SKM-1 (cell line): ENCODE results near the gene SOWAHD.
"Not testable (repeated sequence)": the region's sequence is repeated elsewhere in the genome, so short reads cannot be mapped to it uniquely, and the experiment has no call there.

Source experiments
- DNase-seq: peaks from one replicate; lab custom pipeline; 2025; ENCODE audit not compliant: unreplicated experiment; lab: John Stamatoyannopoulos, UW

SOWAHD gene, protein sequence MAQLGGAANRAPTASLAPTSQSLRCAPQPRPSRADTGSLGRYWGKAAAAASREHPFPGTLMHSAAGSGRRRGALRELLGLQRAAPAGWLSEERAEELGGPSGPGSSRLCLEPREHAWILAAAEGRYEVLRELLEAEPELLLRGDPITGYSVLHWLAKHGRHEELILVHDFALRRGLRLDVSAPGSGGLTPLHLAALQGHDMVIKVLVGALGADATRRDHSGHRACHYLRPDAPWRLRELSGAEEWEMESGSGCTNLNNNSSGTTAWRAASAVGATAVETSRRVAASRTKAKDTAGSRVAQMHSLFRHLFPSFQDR

DNA sequence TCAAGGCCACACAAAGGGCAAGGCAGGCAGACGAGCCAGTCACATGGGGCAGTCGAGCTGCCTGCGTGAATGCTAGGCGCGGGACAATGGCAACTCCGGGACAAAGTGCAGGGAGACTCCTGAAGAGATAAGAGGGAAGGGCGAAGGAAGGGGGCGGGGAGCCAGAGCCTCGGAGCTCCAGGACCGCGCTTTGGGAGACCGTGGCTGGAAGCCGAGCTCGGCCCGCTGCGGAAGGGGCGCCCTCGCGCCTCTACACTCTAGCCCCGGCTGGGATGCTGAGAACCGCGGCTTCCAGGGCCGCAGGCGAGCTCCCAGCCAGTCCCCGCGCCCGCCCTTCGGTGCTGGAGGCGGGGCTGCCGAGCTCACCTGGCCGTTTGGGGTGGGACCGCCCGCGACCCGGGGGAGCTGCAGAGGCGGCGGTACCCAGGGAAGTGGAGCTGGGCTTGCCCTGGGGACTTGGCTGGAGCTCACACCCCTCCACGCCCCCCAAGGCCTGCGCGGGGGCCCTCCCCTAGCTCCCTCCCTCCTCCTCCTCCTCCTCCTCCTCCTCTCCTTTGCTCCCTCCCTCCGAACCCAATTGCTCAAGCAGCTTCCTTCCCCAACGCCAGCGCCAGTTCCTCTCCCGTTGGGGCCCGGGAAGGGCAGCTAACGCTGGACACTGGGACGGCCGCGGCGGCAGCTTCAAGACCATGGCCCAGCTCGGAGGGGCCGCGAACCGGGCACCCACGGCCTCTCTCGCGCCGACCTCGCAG lies at the start of gene SOWAHD:
Gene SOWAHD, plus strand, starts transcription at position 610 of the 752 bp plus-strand sequence. Its CDS starts 80 bp downstream, at position 690.
- peak; percentile 21 for DNase-seq

DNA sequence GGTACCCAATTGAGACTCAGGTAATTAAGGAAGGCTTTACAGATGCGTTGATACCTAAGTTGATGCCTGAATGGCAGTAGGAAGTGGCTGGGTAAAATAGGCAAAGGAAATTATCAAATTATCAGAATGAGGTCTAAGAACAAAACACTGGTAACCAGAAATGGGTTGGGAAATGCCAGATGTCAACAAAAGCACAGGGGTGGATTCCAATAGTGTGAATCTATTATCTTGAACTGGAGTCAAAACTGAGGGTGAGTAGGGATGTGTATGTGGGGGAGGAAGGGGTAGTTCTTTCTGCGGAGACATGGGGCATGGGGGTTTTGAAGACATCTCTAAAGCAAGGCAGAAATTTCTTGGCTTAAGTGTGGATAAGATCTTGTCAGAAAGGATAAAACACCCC lies 49.5 kb upstream of the SOWAHD start:
- DNase-seq: no peak

DNA sequence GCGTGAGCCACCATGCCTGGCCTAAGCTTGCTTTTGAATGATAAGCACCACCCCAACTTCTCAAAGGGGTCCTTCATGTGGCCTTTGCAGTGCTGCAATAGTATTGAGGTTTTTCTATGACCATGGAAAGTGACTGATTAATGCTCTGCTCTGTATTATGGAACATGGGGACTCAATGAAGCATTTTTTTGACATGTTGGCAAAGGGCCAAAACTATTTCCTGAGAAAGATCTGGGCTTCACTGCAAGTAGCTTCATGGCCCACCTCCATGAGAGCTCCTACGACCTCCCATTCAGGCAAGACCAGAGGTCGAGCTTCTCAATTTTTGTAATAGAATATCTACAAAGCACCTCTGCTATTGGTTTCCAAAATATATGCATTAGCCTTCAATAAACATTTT lies 48.8 kb upstream of the SOWAHD start:
- DNase-seq: no peak

DNA sequence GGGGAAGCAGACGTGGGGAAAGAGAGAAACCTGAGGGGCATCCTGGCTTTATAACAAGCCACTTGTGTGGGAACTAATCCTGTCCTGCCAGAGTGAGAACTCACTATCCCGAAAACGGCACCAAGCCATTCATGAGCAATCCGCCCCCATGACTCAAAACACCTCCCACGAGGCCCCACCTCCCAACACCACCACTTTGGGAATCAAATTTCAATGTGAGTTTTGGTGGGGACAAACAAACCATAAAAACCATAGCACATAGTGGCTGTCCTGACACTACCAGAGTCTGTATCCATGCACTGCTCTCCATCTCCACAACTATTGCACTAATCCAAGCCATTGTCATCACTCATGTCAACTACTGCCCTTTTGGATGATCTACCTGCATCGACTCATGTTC lies 36.9 kb upstream of the SOWAHD start:
- no peak for DNase-seq

DNA sequence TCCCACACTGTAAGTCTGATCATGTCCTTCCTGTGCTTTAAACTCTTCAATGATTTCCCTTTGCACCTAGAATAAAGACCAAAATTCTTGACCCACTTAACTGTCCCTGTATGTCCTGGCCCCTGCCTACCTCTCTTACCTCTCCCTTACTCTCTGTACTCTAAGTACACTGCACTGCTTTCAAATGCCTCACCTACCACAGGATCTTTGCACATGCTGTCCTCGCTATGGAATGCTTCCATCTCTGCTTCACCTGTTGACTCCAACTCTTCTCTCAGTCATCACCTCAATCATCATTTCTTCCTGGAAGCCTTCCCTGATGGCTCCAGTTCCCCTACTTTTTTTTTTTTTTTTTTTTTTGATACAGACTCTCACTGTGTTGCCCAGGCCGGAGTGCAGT lies 36.5 kb upstream of the SOWAHD start:
- no peak for DNase-seq

DNA sequence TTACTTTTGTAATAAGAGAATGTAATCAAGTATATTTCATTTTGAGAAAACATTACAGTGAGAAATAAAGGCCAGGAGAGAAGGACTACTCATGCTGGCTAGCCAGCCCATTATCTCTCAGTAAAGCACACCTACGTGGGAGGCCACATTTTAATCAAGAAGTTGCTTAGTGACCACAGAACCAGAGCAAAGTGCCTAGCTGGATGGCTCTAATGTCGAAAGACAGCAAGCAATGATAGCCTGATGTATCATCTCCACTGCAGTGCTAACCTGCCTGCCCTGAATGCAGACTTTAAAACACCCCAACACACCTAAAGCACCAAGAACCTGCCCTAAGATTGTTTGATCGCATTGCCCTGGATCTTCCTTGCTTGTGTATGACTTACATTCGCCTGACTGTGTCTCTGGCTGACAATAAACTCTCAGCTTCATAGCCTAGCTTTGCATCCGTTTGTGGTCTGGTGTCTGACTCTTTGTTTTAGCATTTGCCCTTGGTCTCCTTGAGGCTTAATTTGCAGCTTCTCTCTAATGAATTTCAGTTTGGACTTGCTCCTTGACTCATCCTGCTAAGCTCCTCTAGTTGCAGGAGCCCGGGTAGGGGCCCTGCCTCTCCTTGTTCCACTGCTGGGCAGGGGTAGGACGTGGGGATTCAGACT lies 31.4 kb upstream of the SOWAHD start:
- DNase-seq: no peak

DNA sequence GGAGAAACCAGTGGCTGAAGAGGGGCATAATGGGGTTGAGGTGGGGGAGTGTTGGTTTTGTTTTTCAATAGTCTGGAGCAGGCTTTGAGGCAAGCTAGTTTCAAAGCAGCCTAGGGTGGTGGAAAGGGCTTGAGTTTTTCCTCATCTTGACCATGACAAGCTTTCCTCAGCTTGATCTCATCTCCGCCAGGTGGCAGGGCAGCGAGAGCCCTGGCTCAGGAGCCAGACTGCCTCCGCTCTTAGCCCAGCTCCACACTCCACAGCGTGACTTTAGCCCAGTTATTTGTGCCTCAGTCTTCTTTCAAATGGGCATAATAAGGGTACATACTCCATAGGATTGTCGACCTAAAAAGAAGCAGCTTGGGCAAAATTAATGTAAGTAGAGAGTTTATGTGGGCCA lies 29.9 kb upstream of the SOWAHD start:
- DNase-seq: no peak

DNA sequence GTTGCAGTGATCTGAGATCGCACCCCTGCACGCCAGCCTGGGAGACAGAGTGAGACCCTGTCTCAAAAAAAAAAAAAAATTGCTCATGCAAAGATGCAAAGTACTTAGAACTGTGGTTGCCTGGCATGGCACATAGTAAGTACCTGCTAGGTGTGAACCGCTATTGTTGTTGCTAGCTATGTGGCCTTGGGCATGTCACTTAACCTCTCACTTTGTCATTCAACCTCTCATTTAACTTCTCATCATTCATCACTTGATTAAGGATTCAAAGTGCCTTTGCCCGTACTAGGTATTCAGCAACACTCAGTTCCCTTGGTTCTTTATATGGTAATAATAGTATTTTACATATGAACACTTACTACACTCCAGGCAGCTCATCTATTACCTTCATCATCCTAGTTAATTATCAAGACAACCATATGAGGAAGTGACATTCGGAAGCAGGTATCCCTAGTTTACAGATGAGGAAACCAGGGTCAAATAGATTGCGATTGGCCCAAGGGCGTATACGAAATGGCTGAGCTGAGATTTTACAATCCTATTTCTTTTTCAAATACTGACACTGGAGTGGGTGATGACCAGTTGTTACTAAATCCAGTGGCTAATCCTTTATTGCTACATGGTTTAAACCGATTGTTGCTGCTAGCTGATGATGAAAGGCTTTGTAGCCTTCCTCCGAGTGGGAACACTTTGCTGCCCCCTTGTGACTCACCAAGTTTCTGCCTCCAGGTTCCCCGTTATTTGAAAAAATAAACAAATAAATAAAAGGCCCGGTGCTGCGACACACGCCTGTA lies 28.8 kb upstream of the SOWAHD start:
- DNase-seq: peak; percentile 11

DNA sequence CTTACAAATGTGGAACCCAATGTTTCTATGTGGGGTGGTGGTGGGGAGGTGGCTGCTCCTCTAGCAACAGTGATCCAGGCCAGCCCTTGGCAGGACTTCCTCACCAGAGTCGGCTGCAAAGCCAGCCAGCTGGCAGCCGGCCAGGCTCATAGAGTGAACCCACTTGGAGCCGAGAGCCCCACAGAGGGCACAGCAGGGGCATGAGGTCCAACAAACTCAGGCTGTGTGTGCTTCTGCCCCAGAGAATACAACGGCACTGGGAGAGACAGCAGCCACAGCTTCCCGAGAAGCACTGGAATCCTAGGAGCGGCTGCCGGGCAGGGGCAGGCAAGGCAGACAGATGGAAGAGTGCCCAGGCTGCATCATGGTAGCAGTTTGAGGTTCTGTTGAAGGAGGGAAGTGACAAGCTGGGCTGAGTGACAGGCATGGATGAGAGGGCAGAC lies 23.5 kb upstream of the SOWAHD start:
- DNase-seq: no peak

DNA sequence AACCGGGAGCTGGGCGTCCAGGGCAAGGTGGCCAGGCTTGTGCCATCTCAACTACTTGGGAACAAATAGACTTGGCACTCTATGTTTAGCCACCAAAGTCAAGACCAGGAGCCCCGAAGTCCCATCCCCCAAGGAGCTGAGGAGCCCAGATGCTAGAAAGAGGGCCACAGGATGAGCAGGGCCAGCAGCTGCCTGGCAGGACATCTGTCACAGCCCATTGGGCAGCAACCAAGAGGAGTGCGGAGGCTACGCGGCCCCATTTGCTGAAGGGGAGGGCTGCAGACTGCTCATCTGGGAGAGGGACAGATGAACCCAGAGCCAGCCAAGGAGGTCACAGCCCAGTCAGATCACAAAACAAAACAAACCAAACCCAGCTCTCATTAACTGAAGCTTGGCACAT lies 22.9 kb upstream of the SOWAHD start:
- DNase-seq: no peak

DNA sequence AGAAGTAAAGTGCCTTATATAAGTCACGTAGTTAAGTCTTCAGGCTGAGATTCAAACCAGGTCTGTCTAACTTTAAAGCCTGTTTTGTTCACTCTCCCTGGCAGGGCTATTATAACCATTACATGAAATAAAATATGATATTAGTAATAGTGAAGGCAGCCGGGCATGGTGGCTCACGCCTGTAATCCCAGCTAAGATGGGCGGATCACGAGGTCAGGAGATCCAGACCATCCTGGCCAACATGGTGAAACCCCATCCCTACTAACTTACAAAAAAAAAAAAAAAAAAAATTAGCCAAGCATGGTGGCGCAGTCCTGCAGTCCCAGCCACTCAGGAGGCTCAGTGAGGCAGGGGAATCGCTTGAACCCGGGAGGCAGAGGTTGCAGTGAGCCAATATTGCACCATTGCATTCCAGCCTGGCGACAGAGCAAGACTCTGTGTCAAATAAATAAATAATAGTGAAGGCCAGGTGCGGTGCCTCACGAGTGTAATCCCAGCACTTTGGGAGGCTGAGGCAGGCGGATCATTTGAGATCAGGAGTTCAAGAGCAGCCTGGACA lies 22.1 kb upstream of the SOWAHD start:
- no peak for DNase-seq

DNA sequence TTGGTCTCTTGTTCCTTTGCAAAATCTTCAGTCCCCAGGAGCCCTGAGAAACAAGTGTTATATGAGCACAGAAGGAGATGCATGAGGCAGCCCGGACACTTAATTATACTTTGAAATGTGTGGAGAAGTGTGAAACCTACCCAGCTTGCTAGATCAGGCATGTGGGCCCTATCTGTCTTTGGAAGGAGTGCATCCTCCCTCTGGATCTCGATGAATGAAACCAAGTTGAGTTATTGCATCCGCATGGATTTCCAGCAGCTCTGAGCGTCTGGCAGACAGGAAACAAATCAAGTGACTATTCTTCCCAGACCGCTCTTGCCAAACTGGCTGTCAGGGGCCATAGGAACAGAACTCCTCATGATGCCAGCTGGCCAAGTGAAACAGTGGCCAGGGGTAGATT lies 19.6 kb upstream of the SOWAHD start:
- DNase-seq: no peak

DNA sequence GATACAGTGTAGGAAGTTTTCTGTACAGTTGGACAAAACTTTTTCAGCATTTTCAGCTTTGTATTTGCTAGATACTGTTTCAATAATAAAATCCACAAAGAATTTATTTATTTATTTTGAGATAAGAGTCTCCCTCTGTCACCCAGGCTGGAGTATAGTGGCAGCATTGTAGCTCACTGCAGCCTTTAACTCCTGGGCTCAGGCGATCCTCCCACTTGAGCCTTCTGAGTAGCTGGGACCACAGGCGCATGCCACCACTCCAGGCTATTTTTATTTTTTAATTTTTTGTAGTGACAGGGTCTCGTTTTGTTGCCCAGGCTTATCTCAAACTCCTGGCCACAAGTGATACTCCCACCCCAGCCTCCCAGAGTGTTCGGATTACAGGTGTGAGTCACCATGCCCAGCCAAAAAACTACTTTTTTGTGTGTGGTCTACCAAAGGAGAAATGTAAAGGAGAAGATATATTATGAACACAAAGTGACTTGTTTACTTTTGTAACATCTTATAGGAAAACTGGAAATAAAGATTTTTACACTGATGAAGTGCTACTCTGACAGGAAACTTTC lies 13.0 kb upstream of the SOWAHD start:
- no peak for DNase-seq

DNA sequence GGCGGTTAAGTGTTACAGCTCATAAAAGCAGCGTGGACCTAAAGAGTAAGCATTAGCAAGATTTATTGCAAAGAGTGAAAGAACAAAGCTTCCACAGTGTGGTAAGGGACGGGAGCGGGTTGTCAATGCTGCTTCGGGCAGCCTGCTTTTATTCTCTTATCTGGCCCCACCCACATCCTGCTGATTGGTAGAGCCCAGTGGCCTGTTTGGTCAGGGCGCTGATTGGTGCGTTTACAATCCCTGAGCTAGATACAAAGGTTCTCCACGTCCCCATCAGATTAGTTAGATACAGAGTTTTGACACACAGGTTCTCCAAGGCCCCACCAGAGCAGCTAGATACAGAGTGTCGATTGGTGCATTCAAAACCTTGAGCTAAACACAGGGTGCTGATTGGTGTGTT lies 8.3 kb upstream of the SOWAHD start:
- not testable (repeated sequence) for DNase-seq

DNA sequence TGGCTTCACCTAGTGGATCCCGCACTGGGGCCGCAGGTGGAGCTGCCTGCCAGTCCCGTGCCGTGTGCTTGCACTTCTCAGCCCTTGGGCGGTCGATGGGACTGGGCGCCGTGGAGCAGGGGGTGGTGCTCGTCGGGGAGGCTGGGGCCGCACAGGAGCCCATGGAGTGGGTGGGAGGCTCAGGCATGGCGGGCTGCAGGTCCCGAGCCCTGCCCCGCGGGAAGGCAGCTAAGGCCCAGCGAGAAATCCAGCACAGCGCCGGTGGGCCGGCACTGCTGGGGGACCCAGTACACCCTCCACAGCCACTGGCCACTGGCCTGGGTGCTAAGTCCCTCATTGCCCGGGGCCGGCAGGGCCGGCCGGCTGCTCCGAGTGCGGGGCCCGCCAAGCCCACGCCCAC lies 7.6 kb upstream of the SOWAHD start:
- DNase-seq: not testable (repeated sequence)

DNA sequence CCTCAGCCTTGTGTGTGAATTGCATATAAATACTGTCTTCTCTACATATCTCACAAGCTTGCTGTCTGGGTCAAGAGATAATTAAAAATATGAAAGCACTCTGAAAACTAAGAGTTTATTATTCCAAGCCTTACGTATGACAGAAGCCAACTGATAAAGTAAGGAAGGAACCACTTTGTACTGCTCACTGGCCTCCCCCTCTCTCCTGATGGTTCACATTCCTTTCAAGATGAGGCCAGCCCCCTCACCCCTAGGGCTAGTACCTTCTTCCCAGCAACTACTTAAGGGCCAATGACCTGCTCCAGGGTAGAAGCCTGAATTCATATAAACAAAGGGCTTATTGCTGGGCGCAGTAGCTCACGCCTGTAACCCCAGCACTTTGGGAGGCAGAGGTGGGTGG lies 5.4 kb upstream of the SOWAHD start:
- DNase-seq: no peak

DNA sequence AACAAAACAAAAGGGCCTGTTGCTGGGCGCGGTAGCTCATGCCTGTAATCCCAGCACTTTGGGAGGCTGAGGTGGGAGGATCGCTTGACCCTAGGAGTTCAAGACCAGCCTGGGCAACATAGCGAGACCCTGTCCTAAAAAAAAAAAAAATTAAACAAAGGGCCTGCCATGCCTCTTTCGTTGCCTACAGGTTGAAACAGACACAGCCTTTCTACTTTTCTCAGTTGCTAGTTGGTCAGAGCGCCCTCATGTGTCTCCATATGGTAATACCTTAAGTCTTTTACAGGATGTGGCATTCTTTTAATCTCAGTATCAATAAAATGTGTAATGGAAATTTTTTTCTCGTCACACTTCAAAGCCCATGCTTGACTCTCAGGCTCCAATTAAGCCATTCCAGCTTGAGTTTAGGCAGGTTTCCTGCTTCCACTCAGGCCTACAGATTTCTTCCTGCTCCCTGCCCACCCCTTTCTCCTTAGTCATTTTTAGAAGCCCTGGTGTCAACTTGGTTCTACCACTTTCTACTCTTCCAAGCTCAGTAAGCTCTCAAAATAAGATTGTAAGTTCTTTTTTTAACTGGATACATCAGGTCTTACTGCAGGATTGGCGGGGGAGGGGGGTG lies 4.6 kb upstream of the SOWAHD start:
- DNase-seq: peak; percentile 9

DNA sequence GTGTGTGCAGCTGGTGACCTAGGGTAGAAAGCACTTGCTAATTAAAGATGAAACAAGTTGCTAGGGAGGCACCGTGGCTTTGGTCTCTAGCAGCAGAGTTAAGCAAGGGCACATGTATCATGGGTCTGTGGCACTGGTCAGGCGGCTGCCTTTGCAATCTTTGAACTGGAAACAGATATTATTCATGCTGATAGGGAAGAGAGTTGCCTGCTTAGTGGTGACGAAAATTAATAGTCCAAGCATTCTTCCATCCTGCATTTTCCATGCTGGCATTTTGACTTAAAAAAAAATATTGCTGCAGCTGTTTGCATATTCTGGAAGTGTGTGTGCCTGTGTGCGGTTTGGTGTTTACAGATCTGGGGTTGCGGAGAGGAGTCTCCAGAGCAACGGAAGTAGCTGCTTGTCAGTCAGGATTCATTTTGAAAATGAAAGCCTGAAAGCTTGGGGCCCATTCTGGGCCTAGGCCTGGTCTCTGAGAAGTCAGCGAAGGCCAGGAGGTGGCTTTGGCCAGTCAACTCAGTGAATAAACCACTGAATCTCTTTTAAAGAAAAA lies 2.3 kb upstream of the SOWAHD start:
- peak; percentile 15 for DNase-seq

DNA sequence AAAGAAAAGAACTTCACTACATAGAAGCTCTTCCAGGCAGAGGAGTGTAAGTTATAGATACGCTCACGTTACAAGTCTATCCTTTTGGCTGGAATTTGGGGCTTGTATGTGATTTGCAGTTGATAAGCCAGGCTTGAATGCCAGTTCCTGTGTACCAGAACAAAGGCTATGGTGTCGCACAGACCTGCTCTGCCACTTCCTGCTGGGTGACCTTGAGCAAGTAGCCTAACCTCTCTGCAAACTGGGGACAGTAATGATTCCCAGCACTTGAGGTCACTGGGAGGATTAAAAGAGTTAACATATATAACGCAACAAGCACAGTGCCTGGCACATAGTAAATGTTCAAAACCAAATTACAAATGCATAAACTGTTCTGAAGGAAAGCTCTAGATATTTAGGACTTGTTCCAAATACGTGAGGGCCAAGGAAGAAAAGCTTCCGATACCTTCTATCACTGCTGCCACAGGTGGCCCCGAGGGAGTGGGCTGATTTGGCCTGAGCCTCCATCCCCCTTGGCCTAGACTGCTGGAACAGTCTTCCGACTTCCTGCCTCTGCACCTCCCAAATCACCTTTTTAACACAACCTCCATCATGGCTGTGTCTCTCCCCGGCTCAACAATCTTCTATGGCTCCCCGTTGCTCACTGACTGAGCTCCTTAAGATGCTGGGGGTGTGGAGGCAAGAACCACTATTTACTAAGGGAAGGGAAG lies 1.3 kb upstream of the SOWAHD start:
- DNase-seq: no peak
